ENCODE measurements around the gene KIF11. TPM values are rescaled to one million over a fixed set of nuclear protein-coding genes. Genes with fewer than 3 reads are reported as not detected.

Gene KIF11
- polyA plus RNA-seq, 2 of the 4 experiments (the other 2 are of a cell fraction): 32.5 to 38.7 TPM

GRCh38 chr10:92547676-92548075 is 45.3 kb upstream of the KIF11 start:
- ATAC-seq (no peak), FAIRE-seq (no peak), DNase-seq (ENCODE audit: low read depth in 1 of 2, low spot score in 1 of 2) (no peak)
- no peak overlapping the region for H3K4me3 ChIP-seq
- H3K4me2 ChIP-seq: no peak overlapping the region
- ChIA-PET POLR2A (no interaction called here), CTCF (interaction anchor here (1.8 to 2.0 kb wide), 2 partner anchors 19 to 20 kb away, joined by 5 read pairs; no protein-coding TSS in a partner anchor)
- 93% methylated on average over 3 of the region's 4 CpGs for WGBS (ENCODE audit: missing lambda C conversion rate)
- no peaks in the 10 kb centered on the region for H3K4me1 ChIP-seq
- H3K9me3 ChIP-seq: no peaks in the 10 kb centered on the region
- no peak overlapping the region for H3K27ac ChIP-seq
- TF ChIP-seq HDAC2 (IDR thresholded peaks at IDR 0.05) (no peak), MAFK (IDR thresholded peaks at IDR 0.05; ENCODE audit: partially characterized antibody) (no peak), MAZ (IDR thresholded peaks at IDR 0.05; ENCODE audit: borderline replicate concordance, low read depth, low read length) (no peak), NPAS2 (CRISPR knock-in tag; IDR thresholded peaks at IDR 0.05; ENCODE audit: borderline replicate concordance) (no peak), ZFP36 (IDR thresholded peaks at IDR 0.05; ENCODE audit: borderline replicate concordance, partially characterized antibody) (no peak), TFCP2L1 (CRISPR knock-in tag; IDR thresholded peaks at IDR 0.05) (no peak), KDM1A (IDR thresholded peaks at IDR 0.05; ENCODE audit: low read depth) (no peak), RFX5 (IDR thresholded peaks at IDR 0.05) (no peak), CBX8 (IDR thresholded peaks at IDR 0.05) (no peak), CBX2 (IDR thresholded peaks at IDR 0.05; ENCODE audit: borderline replicate concordance, low read depth) (no peak), SMC3 (IDR thresholded peaks at IDR 0.05) (no peak), JUN (IDR thresholded peaks at IDR 0.05) (no peak), BCL3 (IDR thresholded peaks at IDR 0.05) (no peak)
- TF ChIP-seq, protein P1, sequence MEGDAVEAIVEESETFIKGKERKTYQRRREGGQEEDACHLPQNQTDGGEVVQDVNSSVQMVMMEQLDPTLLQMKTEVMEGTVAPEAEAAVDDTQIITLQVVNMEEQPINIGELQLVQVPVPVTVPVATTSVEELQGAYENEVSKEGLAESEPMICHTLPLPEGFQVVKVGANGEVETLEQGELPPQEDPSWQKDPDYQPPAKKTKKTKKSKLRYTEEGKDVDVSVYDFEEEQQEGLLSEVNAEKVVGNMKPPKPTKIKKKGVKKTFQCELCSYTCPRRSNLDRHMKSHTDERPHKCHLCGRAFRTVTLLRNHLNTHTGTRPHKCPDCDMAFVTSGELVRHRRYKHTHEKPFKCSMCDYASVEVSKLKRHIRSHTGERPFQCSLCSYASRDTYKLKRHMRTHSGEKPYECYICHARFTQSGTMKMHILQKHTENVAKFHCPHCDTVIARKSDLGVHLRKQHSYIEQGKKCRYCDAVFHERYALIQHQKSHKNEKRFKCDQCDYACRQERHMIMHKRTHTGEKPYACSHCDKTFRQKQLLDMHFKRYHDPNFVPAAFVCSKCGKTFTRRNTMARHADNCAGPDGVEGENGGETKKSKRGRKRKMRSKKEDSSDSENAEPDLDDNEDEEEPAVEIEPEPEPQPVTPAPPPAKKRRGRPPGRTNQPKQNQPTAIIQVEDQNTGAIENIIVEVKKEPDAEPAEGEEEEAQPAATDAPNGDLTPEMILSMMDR (IDR thresholded peaks at IDR 0.05): no peak
- TF ChIP-seq, protein P2, sequence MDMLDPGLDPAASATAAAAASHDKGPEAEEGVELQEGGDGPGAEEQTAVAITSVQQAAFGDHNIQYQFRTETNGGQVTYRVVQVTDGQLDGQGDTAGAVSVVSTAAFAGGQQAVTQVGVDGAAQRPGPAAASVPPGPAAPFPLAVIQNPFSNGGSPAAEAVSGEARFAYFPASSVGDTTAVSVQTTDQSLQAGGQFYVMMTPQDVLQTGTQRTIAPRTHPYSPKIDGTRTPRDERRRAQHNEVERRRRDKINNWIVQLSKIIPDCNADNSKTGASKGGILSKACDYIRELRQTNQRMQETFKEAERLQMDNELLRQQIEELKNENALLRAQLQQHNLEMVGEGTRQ (IDR thresholded peaks at IDR 0.05): no peak

DNA sequence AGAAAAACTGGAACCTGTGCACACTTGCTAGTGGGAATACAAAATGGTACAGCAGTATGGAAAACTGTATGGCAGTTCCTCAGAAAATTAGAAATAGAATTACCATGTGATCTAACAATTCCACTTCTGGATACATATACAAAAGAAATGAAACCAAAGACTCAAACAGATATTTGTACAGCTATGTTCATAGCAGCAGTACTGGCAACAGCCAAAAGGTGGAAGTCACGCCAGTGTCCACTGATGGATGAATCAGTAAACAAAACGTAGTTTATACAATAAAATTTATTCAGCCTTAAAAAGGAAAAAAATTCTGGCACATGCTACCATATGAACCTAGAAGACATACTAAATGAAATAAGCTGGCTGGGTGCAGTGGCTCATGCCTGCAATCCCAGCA is 42.0 kb upstream of the KIF11 start:
- H3K9me3 ChIP-seq: peaks cover 11% of the 10 kb centered on the region
- TF ChIP-seq HDAC2 (IDR thresholded peaks at IDR 0.05) (no peak), SMC3 (IDR thresholded peaks at IDR 0.05) (no peak), KDM5A (IDR thresholded peaks at IDR 0.05) (no peak), JUNB (IDR thresholded peaks at IDR 0.05) (no peak), TP53 (CRISPR knock-in tag; IDR thresholded peaks at IDR 0.05) (no peak), HEYL (CRISPR knock-in tag; IDR thresholded peaks at IDR 0.05) (no peak), CHD4 (IDR thresholded peaks at IDR 0.05; ENCODE audit: borderline replicate concordance) (no peak), POLR2A (IDR thresholded peaks at IDR 0.05; ENCODE audit: low read length) (no peak), EP300 (IDR thresholded peaks at IDR 0.05) (no peak), ZSCAN20 (CRISPR knock-in tag; IDR thresholded peaks at IDR 0.05) (no peak), GATA3 (IDR thresholded peaks at IDR 0.05; ENCODE audit: borderline replicate concordance) (no peak), NR3C1 (IDR thresholded peaks at IDR 0.05) (no peak), PBX3 (IDR thresholded peaks at IDR 0.05) (no peak), CBX2 (IDR thresholded peaks at IDR 0.05; ENCODE audit: borderline replicate concordance, low read depth) (no peak), RARB (CRISPR knock-in tag; IDR thresholded peaks at IDR 0.05) (no peak), HOXB13 (CRISPR knock-in tag; IDR thresholded peaks at IDR 0.05; ENCODE audit: low read depth) (no peak)
- TF ChIP-seq, protein P3, sequence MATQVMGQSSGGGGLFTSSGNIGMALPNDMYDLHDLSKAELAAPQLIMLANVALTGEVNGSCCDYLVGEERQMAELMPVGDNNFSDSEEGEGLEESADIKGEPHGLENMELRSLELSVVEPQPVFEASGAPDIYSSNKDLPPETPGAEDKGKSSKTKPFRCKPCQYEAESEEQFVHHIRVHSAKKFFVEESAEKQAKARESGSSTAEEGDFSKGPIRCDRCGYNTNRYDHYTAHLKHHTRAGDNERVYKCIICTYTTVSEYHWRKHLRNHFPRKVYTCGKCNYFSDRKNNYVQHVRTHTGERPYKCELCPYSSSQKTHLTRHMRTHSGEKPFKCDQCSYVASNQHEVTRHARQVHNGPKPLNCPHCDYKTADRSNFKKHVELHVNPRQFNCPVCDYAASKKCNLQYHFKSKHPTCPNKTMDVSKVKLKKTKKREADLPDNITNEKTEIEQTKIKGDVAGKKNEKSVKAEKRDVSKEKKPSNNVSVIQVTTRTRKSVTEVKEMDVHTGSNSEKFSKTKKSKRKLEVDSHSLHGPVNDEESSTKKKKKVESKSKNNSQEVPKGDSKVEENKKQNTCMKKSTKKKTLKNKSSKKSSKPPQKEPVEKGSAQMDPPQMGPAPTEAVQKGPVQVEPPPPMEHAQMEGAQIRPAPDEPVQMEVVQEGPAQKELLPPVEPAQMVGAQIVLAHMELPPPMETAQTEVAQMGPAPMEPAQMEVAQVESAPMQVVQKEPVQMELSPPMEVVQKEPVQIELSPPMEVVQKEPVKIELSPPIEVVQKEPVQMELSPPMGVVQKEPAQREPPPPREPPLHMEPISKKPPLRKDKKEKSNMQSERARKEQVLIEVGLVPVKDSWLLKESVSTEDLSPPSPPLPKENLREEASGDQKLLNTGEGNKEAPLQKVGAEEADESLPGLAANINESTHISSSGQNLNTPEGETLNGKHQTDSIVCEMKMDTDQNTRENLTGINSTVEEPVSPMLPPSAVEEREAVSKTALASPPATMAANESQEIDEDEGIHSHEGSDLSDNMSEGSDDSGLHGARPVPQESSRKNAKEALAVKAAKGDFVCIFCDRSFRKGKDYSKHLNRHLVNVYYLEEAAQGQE (IDR thresholded peaks at IDR 0.05): no peak
- TF ChIP-seq, protein P2 (IDR thresholded peaks at IDR 0.05): no peak
- TF ChIP-seq, protein P4, sequence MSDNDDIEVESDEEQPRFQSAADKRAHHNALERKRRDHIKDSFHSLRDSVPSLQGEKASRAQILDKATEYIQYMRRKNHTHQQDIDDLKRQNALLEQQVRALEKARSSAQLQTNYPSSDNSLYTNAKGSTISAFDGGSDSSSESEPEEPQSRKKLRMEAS (IDR thresholded peaks at IDR 0.05): no peak
- no peak overlapping the region for H3K4me3 ChIP-seq
- H3K27ac ChIP-seq: no peak overlapping the region
- peak in 1 of 2 experiments; percentile 16 for DNase-seq (ENCODE audit: low read depth in 1 of 2, low spot score in 1 of 2)
- H3K4me2 ChIP-seq: no peak overlapping the region
- CTCF ChIA-PET: interaction anchor here (0.6 to 1.4 kb wide), 2 partner anchors 10 to 22 kb away, joined by 3 to 5 read pairs; partner anchors contain the start of gene IDE
- no peak for FAIRE-seq
- H3K4me1 ChIP-seq: no peaks in the 10 kb centered on the region
- POLR2A ChIA-PET: interaction anchor here (1.0 kb wide), 1 partner anchor 13 kb away, joined by 3 read pairs; no protein-coding TSS in a partner anchor
- ATAC-seq: peak in 1 of 2 experiments; percentile 72; a peak in 3 of 6 replicates
- 37% methylated on average over 2 of the region's 2 CpGs for WGBS (ENCODE audit: missing lambda C conversion rate)

Data from A549 (cell line).